ENCODE results near the gene CERS3.

GRCh38 chr15:100544338-100544841 lies 15.6 kb upstream of the CERS3 start:
- TF ChIP-seq BHLHE40 (IDR thresholded peaks at IDR 0.05; ENCODE audit: borderline replicate concordance in 1 of 2, low read depth in 2 of 2, low read length in 1 of 2) (no peak), CTCF (IDR thresholded peaks at IDR 0.05 in 2 of 3, conservative IDR thresholded peaks at IDR 0.05 in 1 of 3; ENCODE audit: control insufficient read depth in 2 of 3, extremely low read depth in 1 of 3, insufficient read depth in 1 of 3, low read depth in 3 of 3, low read length in 3 of 3) (no peak), MAX (IDR thresholded peaks at IDR 0.05; ENCODE audit: low read depth, low read length) (no peak), ETV6 (conservative IDR thresholded peaks at IDR 0.05 in 1 of 2, IDR thresholded peaks at IDR 0.05 in 1 of 2; ENCODE audit: borderline replicate concordance in 1 of 2, low read depth in 1 of 2) (no peak), NR2C1 (IDR thresholded peaks at IDR 0.05) (no peak), WRNIP1 (IDR thresholded peaks at IDR 0.05; ENCODE audit: borderline replicate concordance, low read depth, low read length) (no peak), POLR2AphosphoS5 (IDR thresholded peaks at IDR 0.05; ENCODE audit: low read length) (no peak), NRF1 (conservative IDR thresholded peaks at IDR 0.05; ENCODE audit: low read depth, low read length) (no peak), ZNF274 (IDR thresholded peaks at IDR 0.05; ENCODE audit: insufficient read depth, insufficient read length) (no peak)
